ENCODE results near the gene IL1R1. TPM values are rescaled to one million over a fixed set of nuclear protein-coding genes. Genes with fewer than 3 reads are reported as not detected.
"Not testable (repeated sequence)": the region's sequence is repeated elsewhere in the genome, so short reads cannot be mapped to it uniquely, and the experiment has no call there.

The IL1R1 gene
- polyA plus RNA-seq, 1 donor (not counting 4 experiments of a cell fraction or from before 2014, with no cell fraction given) = 7.5 TPM

DNA sequence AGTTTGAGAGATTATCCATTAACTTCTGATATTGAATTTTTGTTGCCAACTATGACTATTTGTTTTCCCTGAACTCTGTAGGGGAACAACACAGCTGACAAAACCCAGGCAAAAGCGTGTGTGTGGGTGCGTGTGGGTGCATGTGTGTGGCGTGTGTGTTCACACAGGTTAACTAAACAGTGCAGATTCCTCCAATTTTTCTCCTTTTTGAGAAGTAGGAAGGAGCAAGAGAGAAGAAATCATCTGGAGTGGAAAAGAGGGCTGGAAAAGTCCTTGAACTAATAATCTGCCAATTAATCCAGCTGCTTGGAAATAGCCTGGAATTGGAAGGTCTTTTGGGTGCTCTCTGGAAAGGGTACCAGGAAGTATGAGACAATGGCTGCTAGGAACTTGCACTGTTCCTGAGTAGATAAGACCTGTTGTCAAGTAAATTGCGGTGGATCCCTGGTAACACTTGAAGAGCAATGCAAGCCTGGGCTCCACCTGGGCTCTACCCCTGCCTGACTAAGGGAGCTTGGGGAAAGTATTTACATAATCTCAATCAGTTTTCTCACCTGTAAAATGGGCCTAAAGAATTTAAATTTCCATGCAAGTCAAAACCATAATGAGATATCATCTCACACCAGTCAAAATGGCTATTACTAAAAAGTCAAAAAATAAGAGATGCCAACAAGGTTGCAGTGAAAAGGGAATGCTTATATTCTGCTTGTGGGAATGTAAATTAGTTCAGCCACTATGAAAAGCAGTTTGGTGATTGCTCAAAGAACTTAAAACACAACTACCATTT lies 40.5 kb upstream of the IL1R1 start:
- no peak overlapping the region for H3K27ac ChIP-seq (ENCODE audit: control insufficient read depth, insufficient read depth, low read length)
- no peaks in the 10 kb centered on the region for H4K20me1 ChIP-seq (ENCODE audit: control insufficient read depth, extremely low read depth, insufficient read depth, low read length)
- dilution Hi-C loops (cut with MboI; ENCODE audit: extremely low pct_ligation_motif_present, low sequenced_read_pairs) = no loop called here
- H3K36me3 ChIP-seq (ENCODE audit: control insufficient read depth in 2 of 2, extremely low read depth in 1 of 2, insufficient read depth in 2 of 2, low read length in 2 of 2) = no peaks in the 10 kb centered on the region
- H3K9me3 ChIP-seq (ENCODE audit: control insufficient read depth, low read depth, low read length) = no peaks in the 10 kb centered on the region
- H3K27me3 ChIP-seq (ENCODE audit: control insufficient read depth, extremely low read depth, insufficient read depth, low read length) = no peaks in the 10 kb centered on the region
- H3K79me2 ChIP-seq (ENCODE audit: control insufficient read depth, insufficient read depth, low read length) = no peaks in the 10 kb centered on the region
- TF ChIP-seq EZH2 (IDR thresholded peaks at IDR 0.05; ENCODE audit: low read length) (no peak), CTCF (optimal IDR thresholded peaks at IDR 0.05 in 1 of 3, IDR thresholded peaks at IDR 0.05 in 1 of 3, conservative IDR thresholded peaks at IDR 0.05 in 1 of 3; ENCODE audit: extremely low read depth in 1 of 3, insufficient read depth in 2 of 3, low read length in 3 of 3) (no peak)
- DNase-seq (ENCODE audit: low read depth, low spot score) (no peak), FAIRE-seq (no peak)
- no peaks in the 10 kb centered on the region for H3K9me1 ChIP-seq (ENCODE audit: control insufficient read depth, extremely low read depth, insufficient read depth, low read length)
- no peak overlapping the region for H3K4me2 ChIP-seq (ENCODE audit: control insufficient read depth, extremely low read depth, insufficient read depth, low read depth, low read length)
- peaks cover 31% of the 10 kb centered on the region for H3K4me1 ChIP-seq (ENCODE audit: control insufficient read depth, extremely low read depth, insufficient read depth, low read length)
- H2AFZ ChIP-seq (ENCODE audit: control insufficient read depth, low read length) = no peak overlapping the region
- H3K4me3 ChIP-seq (ENCODE audit: control insufficient read depth in 2 of 3, extremely low read depth in 1 of 3, insufficient read depth in 2 of 3, low read depth in 1 of 3, low read length in 3 of 3) = no peak overlapping the region
- no peak overlapping the region for H3K9ac ChIP-seq (ENCODE audit: control insufficient read depth, extremely low read depth, insufficient read depth, low read length)

GRCh38 chr2:102102636-102102948 lies 40.0 kb upstream of the IL1R1 start:
- dilution Hi-C loops (cut with MboI; ENCODE audit: extremely low pct_ligation_motif_present, low sequenced_read_pairs); H3K9me3 ChIP-seq (ENCODE audit: control insufficient read depth, low read depth, low read length); H3K27ac ChIP-seq (ENCODE audit: control insufficient read depth, insufficient read depth, low read length); H2AFZ ChIP-seq (ENCODE audit: control insufficient read depth, low read length); H3K79me2 ChIP-seq (ENCODE audit: control insufficient read depth, insufficient read depth, low read length); H3K9me1 ChIP-seq (ENCODE audit: control insufficient read depth, extremely low read depth, insufficient read depth, low read length); H3K9ac ChIP-seq (ENCODE audit: control insufficient read depth, extremely low read depth, insufficient read depth, low read length); FAIRE-seq; H3K4me3 ChIP-seq (ENCODE audit: control insufficient read depth in 2 of 3, extremely low read depth in 1 of 3, insufficient read depth in 2 of 3, low read depth in 1 of 3, low read length in 3 of 3); H3K36me3 ChIP-seq (ENCODE audit: control insufficient read depth in 2 of 2, extremely low read depth in 1 of 2, insufficient read depth in 2 of 2, low read length in 2 of 2); DNase-seq (ENCODE audit: low read depth, low spot score); H3K27me3 ChIP-seq (ENCODE audit: control insufficient read depth, extremely low read depth, insufficient read depth, low read length); H4K20me1 ChIP-seq (ENCODE audit: control insufficient read depth, extremely low read depth, insufficient read depth, low read length); H3K4me2 ChIP-seq (ENCODE audit: control insufficient read depth, extremely low read depth, insufficient read depth, low read depth, low read length): not testable (repeated sequence)
- peaks cover 31% of the 10 kb centered on the region for H3K4me1 ChIP-seq (ENCODE audit: control insufficient read depth, extremely low read depth, insufficient read depth, low read length)

DNA sequence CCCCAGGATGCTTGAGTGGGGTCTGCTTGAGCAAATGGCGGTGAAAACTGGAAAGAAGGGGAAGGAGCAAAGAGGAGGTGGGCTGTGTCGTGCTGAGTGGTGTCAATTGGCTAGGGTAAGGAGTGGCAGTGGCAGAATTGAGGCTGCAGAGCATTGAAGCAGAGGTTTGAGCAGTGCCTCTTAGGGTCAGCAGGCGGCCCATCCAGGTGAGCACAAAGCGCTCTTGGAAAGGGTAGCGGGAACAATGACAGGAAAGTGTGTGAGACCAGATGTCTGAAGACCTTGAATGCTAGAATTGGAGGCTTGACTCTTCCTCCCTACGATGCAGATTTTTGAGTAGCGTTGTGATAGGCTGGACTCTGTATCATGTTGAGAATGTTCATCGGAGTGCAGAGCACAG lies 39.3 kb upstream of the IL1R1 start:
- dilution Hi-C loops (cut with MboI; ENCODE audit: extremely low pct_ligation_motif_present, low sequenced_read_pairs) = no loop called here
- Histone ChIP-seq H3K9me3 (ENCODE audit: control insufficient read depth, low read depth, low read length) (no peaks in the 10 kb centered on the region), H3K27me3 (ENCODE audit: control insufficient read depth, extremely low read depth, insufficient read depth, low read length) (no peaks in the 10 kb centered on the region), H2AFZ (ENCODE audit: control insufficient read depth, low read length) (no peak overlapping the region), H3K4me2 (ENCODE audit: control insufficient read depth, extremely low read depth, insufficient read depth, low read depth, low read length) (no peak overlapping the region), H4K20me1 (ENCODE audit: control insufficient read depth, extremely low read depth, insufficient read depth, low read length) (no peaks in the 10 kb centered on the region), H3K79me2 (ENCODE audit: control insufficient read depth, insufficient read depth, low read length) (no peaks in the 10 kb centered on the region), H3K9ac (ENCODE audit: control insufficient read depth, extremely low read depth, insufficient read depth, low read length) (no peak overlapping the region), H3K9me1 (ENCODE audit: control insufficient read depth, extremely low read depth, insufficient read depth, low read length) (no peaks in the 10 kb centered on the region), H3K27ac (ENCODE audit: control insufficient read depth, insufficient read depth, low read length) (no peak overlapping the region), H3K36me3 (ENCODE audit: control insufficient read depth in 2 of 2, extremely low read depth in 1 of 2, insufficient read depth in 2 of 2, low read length in 2 of 2) (no peaks in the 10 kb centered on the region), H3K4me1 (ENCODE audit: control insufficient read depth, extremely low read depth, insufficient read depth, low read length) (peaks cover 31% of the 10 kb centered on the region), H3K4me3 (ENCODE audit: control insufficient read depth in 2 of 3, extremely low read depth in 1 of 3, insufficient read depth in 2 of 3, low read depth in 1 of 3, low read length in 3 of 3) (no peak overlapping the region)
- DNase-seq (ENCODE audit: low read depth, low spot score) (no peak), FAIRE-seq (no peak)
- TF ChIP-seq CTCF (optimal IDR thresholded peaks at IDR 0.05 in 1 of 3, IDR thresholded peaks at IDR 0.05 in 1 of 3, conservative IDR thresholded peaks at IDR 0.05 in 1 of 3; ENCODE audit: extremely low read depth in 1 of 3, insufficient read depth in 2 of 3, low read length in 3 of 3) (no peak), EZH2 (IDR thresholded peaks at IDR 0.05; ENCODE audit: low read length) (no peak)

Data from keratinocyte (primary cell).